Colon (tissue), 2 donors: ENCODE data around the gene CFAP46.
"Not testable (repeated sequence)": the region's sequence is repeated elsewhere in the genome, so short reads cannot be mapped to it uniquely, and the experiment has no call there.

ENCODE experiments used
- FAIRE-seq: peaks from 2 replicates; lab custom pipeline; 2012; peaks lifted over from hg19 to GRCh38; lab: Jason Lieb, UNC
- donor health status: control.
- donor health status: control.

CFAP46 gene

GRCh38 chr10:132899054-132899750 is 43.2 kb downstream of the CFAP46 start:
- FAIRE-seq: no peak

- no peak for FAIRE-seq
These were observed 43.8 kb downstream of the CFAP46 start for GRCh38 chr10:132898391-132899053.

- no peak for FAIRE-seq
These were observed 44.6 kb downstream of the CFAP46 start for GRCh38 chr10:132897516-132898381.

GRCh38 chr10:132893786-132894185 is 48.6 kb downstream of the CFAP46 start:
- FAIRE-seq: not testable (repeated sequence)

- FAIRE-seq: no peak
These were observed 49.3 kb downstream of the CFAP46 start for GRCh38 chr10:132893090-132893489.

GRCh38 chr10:132892004-132892403 is 50.4 kb downstream of the CFAP46 start:
- no peak for FAIRE-seq

GRCh38 chr10:132891368-132891767 is 51.0 kb downstream of the CFAP46 start:
- no peak for FAIRE-seq

- no peak for FAIRE-seq
These were observed 52.1 kb downstream of the CFAP46 start for GRCh38 chr10:132890301-132890700.

- no peak for FAIRE-seq
These were observed 52.8 kb downstream of the CFAP46 start for GRCh38 chr10:132889556-132889955.

GRCh38 chr10:132888898-132889490 is 53.4 kb downstream of the CFAP46 start:
- no peak for FAIRE-seq

GRCh38 chr10:132888446-132888845 is 53.9 kb downstream of the CFAP46 start:
- FAIRE-seq: not testable (repeated sequence)

GRCh38 chr10:132886211-132887099 is 55.9 kb downstream of the CFAP46 start:
- no peak for FAIRE-seq

GRCh38 chr10:132885451-132886210 is 56.7 kb downstream of the CFAP46 start:
- no peak for FAIRE-seq

GRCh38 chr10:132884691-132885271 is 57.6 kb downstream of the CFAP46 start:
- FAIRE-seq: no peak

- no peak for FAIRE-seq
These were observed 58.3 kb downstream of the CFAP46 start for GRCh38 chr10:132884041-132884440.

- FAIRE-seq: no peak
These were observed 58.9 kb downstream of the CFAP46 start for GRCh38 chr10:132883391-132883881.

- no peak for FAIRE-seq
These were observed 60.1 kb downstream of the CFAP46 start for GRCh38 chr10:132882069-132882951.

- no peak for FAIRE-seq
These were observed 61.0 kb downstream of the CFAP46 start for GRCh38 chr10:132881186-132881920.
